Stimulated activated CD4-positive, alpha-beta T cell treated with anti-CD3 and anti-CD28 coated beads, Interleukin-2, amount 100 ng/mL, for 24 hours (primary cell): ENCODE data around the gene CEP170B.
A peak's percentile ranks its signal among the peaks of the same experiment; 100 is the strongest.

Experiments used
- DNase-seq, 2 donors: peaks; one replicate each; pipeline ENCODE4 v3.0.0-alpha.2; 2020

The CEP170B gene

GRCh38 chr14:104868060-104868740 lies 3.1 kb downstream of the CEP170B start:
- no peak for DNase-seq

- no peak for DNase-seq
Observed at GRCh38 chr14:104868811-104869572, 3.9 kb downstream of the CEP170B start.

DNA sequence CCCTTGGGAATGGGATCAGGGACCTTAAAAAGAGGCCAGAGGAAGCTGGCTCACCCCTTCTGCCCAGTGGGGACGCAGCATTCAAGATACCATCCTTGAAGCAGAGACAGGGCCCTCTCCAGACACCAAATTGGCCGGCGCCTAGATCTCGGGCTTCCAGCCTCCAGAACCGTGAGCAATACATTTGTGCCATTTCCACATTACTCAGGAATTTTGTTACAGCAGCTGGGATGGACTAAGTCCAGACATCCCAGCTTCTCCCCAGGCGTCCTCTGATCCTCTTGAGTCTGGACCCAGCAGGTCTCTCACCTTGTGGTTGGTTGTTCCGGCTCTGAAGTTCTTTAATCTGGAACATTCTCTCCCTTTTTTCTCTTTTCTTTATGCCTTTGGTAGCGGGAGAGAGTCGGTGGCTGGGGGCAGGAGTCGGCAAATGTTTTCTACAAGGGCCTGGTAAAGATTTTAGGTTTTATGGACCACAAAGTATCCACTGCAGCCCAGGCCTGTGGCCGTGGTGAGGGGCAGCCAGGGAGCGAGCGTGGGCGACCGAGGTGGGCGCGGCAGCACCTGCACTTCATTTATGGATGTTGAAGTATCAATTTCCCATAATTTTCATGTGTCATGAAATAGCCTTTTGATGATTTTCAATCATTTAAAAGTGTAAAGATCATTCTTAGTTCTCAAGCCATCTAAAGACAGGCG lies 4.8 kb downstream of the CEP170B start:
- DNase-seq: no peak

GRCh38 chr14:104870368-104871144 lies 5.5 kb downstream of the CEP170B start:
- peak; percentile 68 for DNase-seq

GRCh38 chr14:104871145-104871655 lies 6.1 kb downstream of the CEP170B start:
- no peak for DNase-seq

- DNase-seq: no peak
Observed at GRCh38 chr14:104871656-104872468, 6.8 kb downstream of the CEP170B start.

GRCh38 chr14:104872469-104873341 lies 7.6 kb downstream of the CEP170B start:
- no peak for DNase-seq

- DNase-seq: no peak
Observed at GRCh38 chr14:104873380-104874055, 8.4 kb downstream of the CEP170B start.

DNA sequence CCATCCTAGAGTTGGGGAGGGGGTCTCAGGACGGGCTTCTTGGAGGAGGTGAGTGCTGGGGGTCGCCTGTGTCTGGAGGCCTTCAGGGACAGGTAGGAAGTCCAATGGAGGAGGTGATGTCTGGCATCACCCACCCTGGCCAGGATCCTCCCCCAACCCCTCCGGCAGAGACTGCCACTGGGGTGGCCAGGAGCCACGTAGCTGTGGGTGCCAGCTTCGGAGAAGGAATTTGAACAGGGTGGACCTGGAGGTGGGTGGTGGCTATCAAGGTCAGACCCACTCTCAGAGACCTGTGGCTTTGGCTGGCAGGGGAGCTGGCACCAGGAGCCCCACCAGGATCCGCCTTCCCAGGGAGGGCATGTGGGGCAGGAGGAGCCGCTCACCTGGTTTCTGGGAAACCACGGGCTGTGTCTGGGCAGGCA lies 9.1 kb downstream of the CEP170B start:
- no peak for DNase-seq

GRCh38 chr14:104874571-104875411 lies 9.7 kb downstream of the CEP170B start:
- no peak for DNase-seq

DNA sequence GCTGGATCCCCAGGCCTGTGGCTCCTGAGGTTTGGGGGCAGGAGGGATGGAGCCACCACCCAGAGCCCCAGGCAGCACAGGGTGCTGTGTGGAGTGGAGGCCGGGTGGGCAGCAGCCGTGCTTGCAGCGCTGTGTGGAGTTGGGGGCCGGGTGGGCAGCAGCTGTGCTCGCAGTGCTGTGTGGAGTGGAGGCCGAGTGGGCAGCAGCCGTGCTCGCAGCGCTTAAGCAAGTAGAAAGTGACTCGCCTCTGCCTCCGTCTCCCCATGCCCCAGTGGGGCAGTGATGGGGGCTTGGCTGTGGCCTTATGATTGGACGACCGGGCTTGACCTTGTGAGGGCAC lies 10.3 kb downstream of the CEP170B start:
- no peak for DNase-seq

DNA sequence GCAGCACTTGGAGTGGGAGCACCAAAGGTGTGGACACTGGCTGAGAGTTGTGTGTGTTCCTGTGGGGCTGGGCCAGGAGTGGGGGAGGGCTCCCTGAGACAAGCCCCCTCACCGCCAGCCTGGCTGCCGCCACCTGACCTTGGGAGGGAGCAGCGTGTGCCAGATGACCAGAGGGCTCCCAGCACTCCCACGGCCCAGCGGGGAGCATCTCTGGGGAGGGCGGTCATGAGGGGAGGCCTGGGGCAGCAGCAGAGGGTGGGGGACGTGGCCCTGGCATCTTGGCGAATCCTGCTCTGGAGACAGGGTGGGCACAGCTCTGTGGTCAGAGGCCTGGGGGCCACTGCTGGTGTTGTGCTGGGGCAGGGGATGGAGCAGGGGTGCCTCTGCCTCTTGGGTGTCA lies 10.7 kb downstream of the CEP170B start:
- DNase-seq: no peak

DNA sequence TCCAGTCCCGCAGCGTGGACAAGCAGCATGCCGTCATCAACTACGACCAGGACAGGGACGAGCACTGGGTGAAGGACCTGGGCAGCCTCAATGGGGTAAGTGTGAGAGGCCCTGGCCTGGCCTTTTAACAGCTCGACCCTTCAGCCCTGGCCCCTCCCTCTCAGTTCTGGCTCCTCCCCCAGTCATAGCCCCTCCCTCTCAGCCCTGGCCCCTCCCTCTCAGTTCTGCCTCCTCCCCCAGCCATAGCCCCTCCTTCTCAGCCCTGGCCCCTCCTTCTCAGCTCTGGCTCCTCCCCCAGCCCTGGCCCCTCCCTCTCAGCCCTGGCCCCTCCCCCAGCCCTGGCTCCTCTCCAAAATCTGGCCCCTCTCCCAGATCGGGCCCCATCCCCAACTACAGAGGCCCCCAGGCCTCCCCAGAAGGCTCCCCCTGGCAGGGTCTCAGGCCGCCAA lies 11.2 kb downstream of the CEP170B start:
- DNase-seq: peak; percentile 34 to 45

GRCh38 chr14:104877066-104877805 lies 12.2 kb downstream of the CEP170B start:
- DNase-seq: no peak

GRCh38 chr14:104877806-104878550 lies 12.9 kb downstream of the CEP170B start:
- DNase-seq: no peak

GRCh38 chr14:104878582-104878981 lies 13.5 kb downstream of the CEP170B start:
- DNase-seq: no peak

- DNase-seq: no peak
Observed at GRCh38 chr14:104879201-104879982, 14.3 kb downstream of the CEP170B start.
